Panc1 (cell line): ENCODE results near the gene INMT.

Experiments
- CTCF ChIP-seq: fragments of 450-650 bp; IDR thresholded peaks from 2 replicates; pipeline ENCODE4 v1.5.1; 2017; ENCODE audit warnings: mild to moderate bottlenecking
- POLR2AphosphoS5 ChIP-seq: IDR thresholded peaks from 2 replicates; pipeline ENCODE4 v1.6.1; 2012; ENCODE audit warnings: mild to moderate bottlenecking, low read depth, low read length, moderate library complexity

DNA sequence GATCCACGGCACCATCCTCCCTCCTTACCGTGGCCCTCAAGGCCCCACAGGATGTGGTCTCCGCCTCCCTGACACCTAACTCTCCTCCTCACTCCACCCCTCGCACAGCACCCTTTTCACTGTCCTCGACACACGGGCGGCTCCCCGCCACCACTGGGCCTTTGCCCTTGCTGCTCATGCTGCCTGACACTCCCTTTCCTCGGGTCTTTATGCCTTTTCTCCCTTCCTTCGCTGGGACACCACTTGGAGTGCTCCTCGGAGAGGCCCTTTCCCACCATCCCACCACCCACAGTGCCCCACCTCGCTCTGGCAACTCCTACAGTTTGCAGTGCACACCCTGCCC is 7.9 kb upstream of the INMT start:
- TF ChIP-seq CTCF (no peak), POLR2AphosphoS5 (no peak)
